SU-DHL-6 (cell line): ENCODE data around the gene RNF186.
"Not testable (repeated sequence)": the region's sequence is repeated elsewhere in the genome, so short reads cannot be mapped to it uniquely, and the experiment has no call there.

ENCODE experiments used
- CTCF ChIP-seq: fragments of 200-600 bp; sonication (generic); IDR thresholded peaks from one replicate; pipeline ENCODE4 v1.5.1; 2017; ENCODE audit warnings: antibody characterized with exemption, mild to moderate bottlenecking, low read length, moderate library complexity; ENCODE audit not compliant: insufficient read depth, poor library complexity, severe bottlenecking
- EZH2phosphoT487 ChIP-seq: fragments of 200-600 bp; sonication (generic), shearing (Covaris generic); conservative IDR thresholded peaks from 2 replicates; pipeline ENCODE4 v1.6.1; 2018; ENCODE audit warnings: mild to moderate bottlenecking, antibody characterized with exemption, low read length, moderate library complexity, mixed read lengths

GRCh38 chr1:19816737-19817086 is 1.6 kb upstream of the RNF186 start:
- not testable (repeated sequence) for TF ChIP-seq CTCF, EZH2phosphoT487
